Glutamatergic neuron (in vitro differentiated cells): Measurements from ENCODE around the gene LAMB4. TPM values are rescaled to one million over a fixed set of nuclear protein-coding genes. Genes with fewer than 3 reads are reported as not detected.

Experiments
- DNase-seq: peaks from one replicate; pipeline ENCODE4 v3.0.0; 2022
- H3K27ac Mint-ChIP-seq: one replicate; pipeline ENCODE4 v1.8.0; 2020; ENCODE audit warnings: mild to moderate bottlenecking, mixed read lengths, inconsistent platforms; ENCODE audit not compliant: unreplicated experiment
- H3K27me3 Mint-ChIP-seq: one replicate; pipeline ENCODE4 v1.8.0; 2020; ENCODE audit warnings: mild to moderate bottlenecking, moderate library complexity, mixed read lengths, inconsistent platforms; ENCODE audit not compliant: unreplicated experiment
- H3K36me3 Mint-ChIP-seq: one replicate; pipeline ENCODE4 v1.8.0; 2020; ENCODE audit warnings: mild to moderate bottlenecking, mixed read lengths, inconsistent platforms; ENCODE audit not compliant: unreplicated experiment
- H3K4me1 Mint-ChIP-seq: one replicate; pipeline ENCODE4 v1.8.0; 2020; ENCODE audit warnings: mild to moderate bottlenecking, low read depth, mixed read lengths, inconsistent platforms; ENCODE audit not compliant: unreplicated experiment
- H3K4me3 Mint-ChIP-seq: one replicate; pipeline ENCODE4 v1.8.0; 2020; ENCODE audit warnings: mild to moderate bottlenecking, mixed read lengths, inconsistent platforms; ENCODE audit not compliant: unreplicated experiment
- H3K9me3 Mint-ChIP-seq: one replicate; pipeline ENCODE4 v1.8.0; 2020; ENCODE audit warnings: mild to moderate bottlenecking, moderate library complexity, mixed read lengths, inconsistent platforms; ENCODE audit not compliant: unreplicated experiment
- CTCF ChIP-seq: fragments of 200-600 bp; sonication (generic); IDR thresholded peaks from one replicate; pipeline ENCODE4 v1.5.0; 2021; ENCODE audit not compliant: partially characterized antibody, unreplicated experiment
- long read RNA-seq: library from polyadenylated mRNA; unstranded; transcript quantifications from one replicate; pipeline ENCODE4 v2.0.0, GENCODE V29; 2020; ENCODE audit not compliant: unreplicated experiment
- total RNA-seq: library from RNA; stranded (reverse); fragmentation: NEBNext Ultra II Directional; extraction: Animal tissue kit (Norgen Biotek cat#: 25700); gene quantifications from one replicate; pipeline ENCODE4 v1.2.1, GENCODE V29; 2021; ENCODE audit not compliant: unreplicated experiment

The LAMB4 gene
- total RNA-seq = not detected
- long read RNA-seq = 0 reads

GRCh38 chr7:108130261-108130660 is at the start of gene LAMB4:
TSS of gene LAMB4 (minus strand) at chr7:108130361. CDS start at chr7:108123164, 7,197 bp downstream.
- Mint-ChIP-seq H3K4me1 (peaks cover 6% of the 10 kb centered on the region), H3K36me3 (peaks cover 7% of the 10 kb centered on the region), H3K4me3 (no peak within 1 kb of the TSS), H3K9me3 (peaks cover 2% of the 10 kb centered on the region), H3K27me3 (no peaks in the 10 kb centered on the region), H3K27ac (no peak within 1 kb of the TSS)
- no peak for DNase-seq
- TF ChIP-seq CTCF = no peak

GRCh38 chr7:108178398-108178797 is 48.2 kb upstream of the LAMB4 start:
- DNase-seq = no peak
- H3K27ac Mint-ChIP-seq = no peak overlapping the region
- H3K36me3 Mint-ChIP-seq = peaks cover 9% of the 10 kb centered on the region
- TF ChIP-seq CTCF = no peak
- H3K4me1 Mint-ChIP-seq = peaks cover 18% of the 10 kb centered on the region
- H3K27me3 Mint-ChIP-seq = peaks cover 2% of the 10 kb centered on the region
- no peak overlapping the region for H3K4me3 Mint-ChIP-seq
- peaks cover 1% of the 10 kb centered on the region for H3K9me3 Mint-ChIP-seq

GRCh38 chr7:108171164-108171563 is 41.0 kb upstream of the LAMB4 start:
- no peaks in the 10 kb centered on the region for H3K27me3 Mint-ChIP-seq
- DNase-seq = no peak
- H3K36me3 Mint-ChIP-seq = no peaks in the 10 kb centered on the region
- H3K9me3 Mint-ChIP-seq = no peaks in the 10 kb centered on the region
- no peak for TF ChIP-seq CTCF
- H3K4me3 Mint-ChIP-seq = no peak overlapping the region
- no peak overlapping the region for H3K27ac Mint-ChIP-seq
- no peaks in the 10 kb centered on the region for H3K4me1 Mint-ChIP-seq

- no peaks in the 10 kb centered on the region for H3K27me3 Mint-ChIP-seq
Observed at GRCh38 chr7:108170251-108170650, 40.1 kb upstream of the LAMB4 start.

GRCh38 chr7:108167460-108167859 is 37.3 kb upstream of the LAMB4 start:
- no peak overlapping the region for H3K4me3 Mint-ChIP-seq
- no peaks in the 10 kb centered on the region for H3K4me1 Mint-ChIP-seq
- no peak overlapping the region for H3K27ac Mint-ChIP-seq
- peaks cover 2% of the 10 kb centered on the region for H3K9me3 Mint-ChIP-seq
- no peak for TF ChIP-seq CTCF
- H3K27me3 Mint-ChIP-seq = no peaks in the 10 kb centered on the region
- DNase-seq = no peak
- peaks cover 5% of the 10 kb centered on the region for H3K36me3 Mint-ChIP-seq

More at GRCh38 chr7:108170251-108170650, 40.1 kb upstream of the LAMB4 start:
- TF ChIP-seq CTCF = no peak
- no peaks in the 10 kb centered on the region for H3K36me3 Mint-ChIP-seq
- H3K4me1 Mint-ChIP-seq = no peaks in the 10 kb centered on the region
- no peak for DNase-seq
- no peak overlapping the region for H3K4me3 Mint-ChIP-seq
- H3K27ac Mint-ChIP-seq = no peak overlapping the region
- H3K9me3 Mint-ChIP-seq = no peaks in the 10 kb centered on the region
